Activated CD8-positive, alpha-beta T cell treated with anti-CD3 and anti-CD28 coated beads, Interleukin-2, amount 10 ng/mL, durations not matched to agents 7 days and 5 days (primary cell): ENCODE results near the gene GPR108. TPM values are rescaled to one million over a fixed set of nuclear protein-coding genes. Genes with fewer than 3 reads are reported as not detected.
A peak's percentile ranks its signal among the peaks of the same experiment; 100 is the strongest.

Source experiments
- ATAC-seq: fragments of 150-1000 bp; cut with Tn5 transposase; one replicate; pipeline ENCODE4 v1.10.0; 2021; ENCODE audit warnings: moderate library complexity
- CTCF ChIA-PET: fragments of 350-600 bp; sonication (Branson Sonifier 250); formaldehyde crosslinking; loops from one replicate; lab custom pipeline; 2021; ENCODE audit warnings: antibody characterized with exemption; lab: Charles Lee
- POLR2A ChIA-PET: fragments of 350-600 bp; sonication (Branson Sonifier 250); formaldehyde crosslinking; loops from one replicate; lab custom pipeline; 2021; ENCODE audit warnings: antibody characterized with exemption; lab: Charles Lee
- DNase-seq: peaks from one replicate; pipeline ENCODE4 v3.0.0-alpha.2; 2020
- H3K27ac Mint-ChIP-seq: one replicate; pipeline ENCODE4 v1.8.0; 2021; ENCODE audit warnings: mild to moderate bottlenecking, mixed read lengths
- H3K27me3 Mint-ChIP-seq: one replicate; pipeline ENCODE4 v1.8.0; 2021; ENCODE audit warnings: low read depth, mixed read lengths
- H3K36me3 Mint-ChIP-seq: one replicate; pipeline ENCODE4 v1.8.0; 2021; ENCODE audit warnings: low read depth, mixed read lengths
- H3K4me1 Mint-ChIP-seq: one replicate; pipeline ENCODE4 v1.8.0; 2021; ENCODE audit warnings: low read depth, mixed read lengths
- H3K4me3 Mint-ChIP-seq: one replicate; pipeline ENCODE4 v1.8.0; 2021; ENCODE audit warnings: mild to moderate bottlenecking, mixed read lengths
- H3K9me3 Mint-ChIP-seq: one replicate; pipeline ENCODE4 v1.8.0; 2022; ENCODE audit warnings: mixed read lengths; ENCODE audit not compliant: insufficient read depth
- total RNA-seq, 2 experiments: library from RNA; stranded (reverse); gene quantifications; one replicate each; pipeline ENCODE4 v1.2.3, GENCODE V29; 2021

GPR108 gene
- total RNA-seq, 2 experiments from 2014 or later = 76.7 to 85.6 TPM

GRCh38 chr19:6694147-6694815 is 43.1 kb downstream of the GPR108 start:
- H3K4me1 Mint-ChIP-seq = peaks cover 15% of the 10 kb centered on the region
- ChIA-PET CTCF (no interaction called here), POLR2A (no interaction called here)
- DNase-seq (no peak), ATAC-seq (peak; percentile 63)
- no peaks in the 10 kb centered on the region for H3K36me3 Mint-ChIP-seq
- no peaks in the 10 kb centered on the region for H3K9me3 Mint-ChIP-seq
- H3K27me3 Mint-ChIP-seq = peaks cover 2% of the 10 kb centered on the region
- H3K27ac Mint-ChIP-seq = no peak overlapping the region
- H3K4me3 Mint-ChIP-seq = no peak overlapping the region

GRCh38 chr19:6693681-6694080 is 43.7 kb downstream of the GPR108 start:
- no peak overlapping the region for H3K27ac Mint-ChIP-seq
- H3K4me3 Mint-ChIP-seq = no peak overlapping the region
- H3K36me3 Mint-ChIP-seq = peaks cover 2% of the 10 kb centered on the region
- peaks cover 3% of the 10 kb centered on the region for H3K9me3 Mint-ChIP-seq
- POLR2A ChIA-PET = no interaction called here
- ATAC-seq (no peak), DNase-seq (no peak)
- H3K27me3 Mint-ChIP-seq = peaks cover 2% of the 10 kb centered on the region
- CTCF ChIA-PET = no interaction called here
- peaks cover 18% of the 10 kb centered on the region for H3K4me1 Mint-ChIP-seq

GRCh38 chr19:6693056-6693471 is 44.3 kb downstream of the GPR108 start:
- no peak overlapping the region for H3K27ac Mint-ChIP-seq
- H3K9me3 Mint-ChIP-seq = peaks cover 5% of the 10 kb centered on the region
- DNase-seq (no peak), ATAC-seq (no peak)
- CTCF ChIA-PET = no interaction called here
- H3K27me3 Mint-ChIP-seq = no peaks in the 10 kb centered on the region
- H3K4me1 Mint-ChIP-seq = peaks cover 18% of the 10 kb centered on the region
- POLR2A ChIA-PET = no interaction called here
- H3K36me3 Mint-ChIP-seq = peaks cover 2% of the 10 kb centered on the region
- no peak overlapping the region for H3K4me3 Mint-ChIP-seq

GRCh38 chr19:6692027-6692426 is 45.4 kb downstream of the GPR108 start:
- DNase-seq = no peak

GRCh38 chr19:6691342-6691741 is 46.0 kb downstream of the GPR108 start:
- Mint-ChIP-seq H3K36me3 (peaks cover 2% of the 10 kb centered on the region), H3K4me3 (no peak overlapping the region), H3K27ac (no peak overlapping the region), H3K9me3 (peaks cover 5% of the 10 kb centered on the region), H3K4me1 (peaks cover 7% of the 10 kb centered on the region), H3K27me3 (no peaks in the 10 kb centered on the region)
- ChIA-PET CTCF (no interaction called here), POLR2A (no interaction called here)
- no peak for DNase-seq
- no peak for ATAC-seq

More at GRCh38 chr19:6692027-6692426, 45.4 kb downstream of the GPR108 start:
- ChIA-PET CTCF (no interaction called here), POLR2A (no interaction called here)
- no peak overlapping the region for H3K27ac Mint-ChIP-seq
- H3K4me3 Mint-ChIP-seq = no peak overlapping the region
- no peaks in the 10 kb centered on the region for H3K27me3 Mint-ChIP-seq
- H3K4me1 Mint-ChIP-seq = peaks cover 10% of the 10 kb centered on the region
- no peak for ATAC-seq
- H3K9me3 Mint-ChIP-seq = peaks cover 5% of the 10 kb centered on the region
- peaks cover 2% of the 10 kb centered on the region for H3K36me3 Mint-ChIP-seq

- Mint-ChIP-seq H3K4me3 (no peak overlapping the region), H3K27ac (no peak overlapping the region), H3K4me1 (peaks cover 5% of the 10 kb centered on the region), H3K9me3 (peaks cover 5% of the 10 kb centered on the region), H3K36me3 (peaks cover 2% of the 10 kb centered on the region), H3K27me3 (no peaks in the 10 kb centered on the region)
- no peak for ATAC-seq
- ChIA-PET POLR2A (no interaction called here), CTCF (interaction anchor here (0.6 kb wide), 1 partner anchor 60 kb away, joined by 3 read pairs; no protein-coding TSS in a partner anchor)
- DNase-seq = no peak
Measured at GRCh38 chr19:6690160-6690885, 47.1 kb downstream of the GPR108 start.

GRCh38 chr19:6687114-6687513 is 50.3 kb downstream of the GPR108 start:
- POLR2A ChIA-PET = no interaction called here
- no peak overlapping the region for H3K4me3 Mint-ChIP-seq
- peaks cover 8% of the 10 kb centered on the region for H3K4me1 Mint-ChIP-seq
- H3K27me3 Mint-ChIP-seq = peaks cover 6% of the 10 kb centered on the region
- peaks cover 2% of the 10 kb centered on the region for H3K36me3 Mint-ChIP-seq
- DNase-seq (no peak), ATAC-seq (no peak)
- no peak overlapping the region for H3K27ac Mint-ChIP-seq
- CTCF ChIA-PET = no interaction called here
- peaks cover 5% of the 10 kb centered on the region for H3K9me3 Mint-ChIP-seq

- ATAC-seq = no peak
Measured at GRCh38 chr19:6686628-6686975, 50.8 kb downstream of the GPR108 start.

GRCh38 chr19:6685962-6686627 is 51.3 kb downstream of the GPR108 start:
- Mint-ChIP-seq H3K27me3 (peaks cover 10% of the 10 kb centered on the region), H3K27ac (no peak overlapping the region), H3K9me3 (peaks cover 5% of the 10 kb centered on the region), H3K36me3 (peaks cover 2% of the 10 kb centered on the region), H3K4me1 (peaks cover 8% of the 10 kb centered on the region), H3K4me3 (no peak overlapping the region)
- ATAC-seq (no peak), DNase-seq (no peak)
- ChIA-PET CTCF (no interaction called here), POLR2A (interaction anchor here (0.6 kb wide), 1 partner anchor 163 kb away, joined by 3 read pairs; no protein-coding TSS in a partner anchor)

More at GRCh38 chr19:6686628-6686975, 50.8 kb downstream of the GPR108 start:
- POLR2A ChIA-PET = interaction anchor here (0.6 kb wide), 1 partner anchor 163 kb away, joined by 3 read pairs; no protein-coding TSS in a partner anchor
- no peak overlapping the region for H3K4me3 Mint-ChIP-seq
- H3K9me3 Mint-ChIP-seq = peaks cover 5% of the 10 kb centered on the region
- peaks cover 8% of the 10 kb centered on the region for H3K4me1 Mint-ChIP-seq
- CTCF ChIA-PET = no interaction called here
- H3K36me3 Mint-ChIP-seq = peaks cover 2% of the 10 kb centered on the region
- no peak overlapping the region for H3K27ac Mint-ChIP-seq
- peaks cover 8% of the 10 kb centered on the region for H3K27me3 Mint-ChIP-seq
- no peak for DNase-seq

- H3K27me3 Mint-ChIP-seq = peaks cover 10% of the 10 kb centered on the region
- CTCF ChIA-PET = no interaction called here
- ATAC-seq (no peak), DNase-seq (no peak)
- no peak overlapping the region for H3K4me3 Mint-ChIP-seq
- H3K4me1 Mint-ChIP-seq = peaks cover 8% of the 10 kb centered on the region
- peaks cover 5% of the 10 kb centered on the region for H3K9me3 Mint-ChIP-seq
- no peak overlapping the region for H3K27ac Mint-ChIP-seq
- POLR2A ChIA-PET = no interaction called here
- peaks cover 2% of the 10 kb centered on the region for H3K36me3 Mint-ChIP-seq
Measured at GRCh38 chr19:6685482-6685881, 51.9 kb downstream of the GPR108 start.

- ChIA-PET POLR2A (no interaction called here), CTCF (no interaction called here)
- Mint-ChIP-seq H3K9me3 (peaks cover 5% of the 10 kb centered on the region), H3K4me1 (peaks cover 16% of the 10 kb centered on the region), H3K27me3 (peaks cover 10% of the 10 kb centered on the region), H3K36me3 (peaks cover 4% of the 10 kb centered on the region), H3K4me3 (no peak overlapping the region), H3K27ac (no peak overlapping the region)
- ATAC-seq = no peak
- no peak for DNase-seq
Measured at GRCh38 chr19:6683971-6684370, 53.4 kb downstream of the GPR108 start.

GRCh38 chr19:6682607-6683128 is 54.7 kb downstream of the GPR108 start:
- H3K4me3 Mint-ChIP-seq = no peak overlapping the region
- peaks cover 2% of the 10 kb centered on the region for H3K36me3 Mint-ChIP-seq
- DNase-seq (no peak), ATAC-seq (no peak)
- H3K27ac Mint-ChIP-seq = no peak overlapping the region
- H3K9me3 Mint-ChIP-seq = peaks cover 3% of the 10 kb centered on the region
- peaks cover 10% of the 10 kb centered on the region for H3K27me3 Mint-ChIP-seq
- POLR2A ChIA-PET = no interaction called here
- CTCF ChIA-PET = no interaction called here
- peaks cover 25% of the 10 kb centered on the region for H3K4me1 Mint-ChIP-seq
